ENCODE data around the gene SELENON. TPM values are rescaled to one million over a fixed set of nuclear protein-coding genes. Genes with fewer than 3 reads are reported as not detected.

SELENON gene
- total and polyA plus RNA-seq, 10 of the 15 experiments (the other 5 are each of a cell fraction or from before 2014, with no cell fraction given), result 0.07 to 5.1 (median 0.80) TPM

DNA sequence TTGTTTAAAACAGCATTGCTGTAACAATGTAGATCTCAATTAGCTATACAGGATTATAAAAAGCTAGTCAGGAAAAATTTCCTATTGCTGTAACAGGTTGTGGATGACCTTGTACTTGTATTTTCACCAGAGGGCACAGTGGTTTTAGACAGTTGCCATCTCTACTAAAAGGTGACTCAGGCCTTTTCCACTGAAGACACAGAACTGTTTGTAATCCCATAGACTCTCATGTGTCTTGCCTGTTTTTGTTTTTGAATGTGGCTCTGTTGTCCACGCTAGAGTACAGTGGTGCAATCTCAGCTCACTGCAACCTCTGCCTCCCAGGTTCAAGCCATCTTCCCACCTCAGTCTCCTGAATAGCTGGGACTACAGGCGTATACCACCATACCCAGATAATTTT, 25.6 kb downstream of the SELENON start:
- H3K36me3 ChIP-seq (ENCODE audit: control insufficient read depth in 2 of 2, insufficient read depth in 2 of 2, low read length in 1 of 2), result peaks cover 8 to 20% of the 10 kb centered on the region in 2 experiments
- no peak overlapping the region for H3K9ac ChIP-seq (ENCODE audit: control insufficient read depth, insufficient read depth, low read length)
- 96% methylated on average over 2 of the region's 2 CpGs for WGBS (ENCODE audit: insufficient coverage, insufficient replicate concordance, low lambda C conversion rate, missing lambda C conversion rate)
- peaks cover 7% of the 10 kb centered on the region for H3K4me1 ChIP-seq (ENCODE audit: control insufficient read depth, insufficient read depth, low read length)
- H3K27ac ChIP-seq (ENCODE audit: control insufficient read depth, insufficient read depth), result no peak overlapping the region
- no peaks in the 10 kb centered on the region for H3K9me3 ChIP-seq (replicated peaks; ENCODE audit: control insufficient read depth, insufficient read depth, low read length)
- TF ChIP-seq MYB (IDR thresholded peaks at IDR 0.05; ENCODE audit: borderline replicate concordance, low read depth, low read length) (no peak), RCOR1 (conservative IDR thresholded peaks at IDR 0.05; ENCODE audit: low read depth, low read length) (no peak), SIX5 (IDR thresholded peaks at IDR 0.05; ENCODE audit: low read depth, low read length, severe bottlenecking) (no peak), TCF3 (IDR thresholded peaks at IDR 0.05; ENCODE audit: borderline replicate concordance, insufficient read depth, low read depth, low read length) (no peak), POLR2A (IDR thresholded peaks at IDR 0.05; ENCODE audit: low read depth, low read length) (no peak), CHD2 (IDR thresholded peaks at IDR 0.05; ENCODE audit: borderline replicate concordance, low read depth, low read length) (no peak), NRF1 (conservative IDR thresholded peaks at IDR 0.05; ENCODE audit: low read depth, low read length) (no peak), ZBED1 (IDR thresholded peaks at IDR 0.05; ENCODE audit: borderline replicate concordance) (no peak), ZNF217 (IDR thresholded peaks at IDR 0.05) (no peak), ASH2L (IDR thresholded peaks at IDR 0.05; ENCODE audit: borderline replicate concordance, low read depth) (no peak)
- TF ChIP-seq, protein P1, sequence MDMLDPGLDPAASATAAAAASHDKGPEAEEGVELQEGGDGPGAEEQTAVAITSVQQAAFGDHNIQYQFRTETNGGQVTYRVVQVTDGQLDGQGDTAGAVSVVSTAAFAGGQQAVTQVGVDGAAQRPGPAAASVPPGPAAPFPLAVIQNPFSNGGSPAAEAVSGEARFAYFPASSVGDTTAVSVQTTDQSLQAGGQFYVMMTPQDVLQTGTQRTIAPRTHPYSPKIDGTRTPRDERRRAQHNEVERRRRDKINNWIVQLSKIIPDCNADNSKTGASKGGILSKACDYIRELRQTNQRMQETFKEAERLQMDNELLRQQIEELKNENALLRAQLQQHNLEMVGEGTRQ (IDR thresholded peaks at IDR 0.05; ENCODE audit: borderline replicate concordance, low read depth, low read length), result no peak
- TF ChIP-seq, protein P2, sequence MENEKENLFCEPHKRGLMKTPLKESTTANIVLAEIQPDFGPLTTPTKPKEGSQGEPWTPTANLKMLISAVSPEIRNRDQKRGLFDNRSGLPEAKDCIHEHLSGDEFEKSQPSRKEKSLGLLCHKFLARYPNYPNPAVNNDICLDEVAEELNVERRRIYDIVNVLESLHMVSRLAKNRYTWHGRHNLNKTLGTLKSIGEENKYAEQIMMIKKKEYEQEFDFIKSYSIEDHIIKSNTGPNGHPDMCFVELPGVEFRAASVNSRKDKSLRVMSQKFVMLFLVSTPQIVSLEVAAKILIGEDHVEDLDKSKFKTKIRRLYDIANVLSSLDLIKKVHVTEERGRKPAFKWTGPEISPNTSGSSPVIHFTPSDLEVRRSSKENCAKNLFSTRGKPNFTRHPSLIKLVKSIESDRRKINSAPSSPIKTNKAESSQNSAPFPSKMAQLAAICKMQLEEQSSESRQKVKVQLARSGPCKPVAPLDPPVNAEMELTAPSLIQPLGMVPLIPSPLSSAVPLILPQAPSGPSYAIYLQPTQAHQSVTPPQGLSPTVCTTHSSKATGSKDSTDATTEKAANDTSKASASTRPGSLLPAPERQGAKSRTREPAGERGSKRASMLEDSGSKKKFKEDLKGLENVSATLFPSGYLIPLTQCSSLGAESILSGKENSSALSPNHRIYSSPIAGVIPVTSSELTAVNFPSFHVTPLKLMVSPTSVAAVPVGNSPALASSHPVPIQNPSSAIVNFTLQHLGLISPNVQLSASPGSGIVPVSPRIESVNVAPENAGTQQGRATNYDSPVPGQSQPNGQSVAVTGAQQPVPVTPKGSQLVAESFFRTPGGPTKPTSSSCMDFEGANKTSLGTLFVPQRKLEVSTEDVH (IDR thresholded peaks at IDR 0.05; ENCODE audit: low read depth, partially characterized antibody), result no peak
- TF ChIP-seq, protein P3, sequence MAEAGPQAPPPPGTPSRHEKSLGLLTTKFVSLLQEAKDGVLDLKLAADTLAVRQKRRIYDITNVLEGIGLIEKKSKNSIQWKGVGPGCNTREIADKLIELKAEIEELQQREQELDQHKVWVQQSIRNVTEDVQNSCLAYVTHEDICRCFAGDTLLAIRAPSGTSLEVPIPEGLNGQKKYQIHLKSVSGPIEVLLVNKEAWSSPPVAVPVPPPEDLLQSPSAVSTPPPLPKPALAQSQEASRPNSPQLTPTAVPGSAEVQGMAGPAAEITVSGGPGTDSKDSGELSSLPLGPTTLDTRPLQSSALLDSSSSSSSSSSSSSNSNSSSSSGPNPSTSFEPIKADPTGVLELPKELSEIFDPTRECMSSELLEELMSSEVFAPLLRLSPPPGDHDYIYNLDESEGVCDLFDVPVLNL (IDR thresholded peaks at IDR 0.05; ENCODE audit: low read depth, low read length), result no peak
- TF ChIP-seq, protein P4, sequence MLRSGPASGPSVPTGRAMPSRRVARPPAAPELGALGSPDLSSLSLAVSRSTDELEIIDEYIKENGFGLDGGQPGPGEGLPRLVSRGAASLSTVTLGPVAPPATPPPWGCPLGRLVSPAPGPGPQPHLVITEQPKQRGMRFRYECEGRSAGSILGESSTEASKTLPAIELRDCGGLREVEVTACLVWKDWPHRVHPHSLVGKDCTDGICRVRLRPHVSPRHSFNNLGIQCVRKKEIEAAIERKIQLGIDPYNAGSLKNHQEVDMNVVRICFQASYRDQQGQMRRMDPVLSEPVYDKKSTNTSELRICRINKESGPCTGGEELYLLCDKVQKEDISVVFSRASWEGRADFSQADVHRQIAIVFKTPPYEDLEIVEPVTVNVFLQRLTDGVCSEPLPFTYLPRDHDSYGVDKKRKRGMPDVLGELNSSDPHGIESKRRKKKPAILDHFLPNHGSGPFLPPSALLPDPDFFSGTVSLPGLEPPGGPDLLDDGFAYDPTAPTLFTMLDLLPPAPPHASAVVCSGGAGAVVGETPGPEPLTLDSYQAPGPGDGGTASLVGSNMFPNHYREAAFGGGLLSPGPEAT (IDR thresholded peaks at IDR 0.05; ENCODE audit: low read depth), result no peak
- H3K4me2 ChIP-seq (ENCODE audit: control insufficient read depth, insufficient read depth), result no peak overlapping the region
- no peak overlapping the region for H2AFZ ChIP-seq (ENCODE audit: control insufficient read depth, low read depth, low read length)
- ChIA-PET POLR2A (interaction anchor here (1.0 kb wide), 1 partner anchor 18 kb away, joined by 5 read pairs; no protein-coding TSS in a partner anchor), CTCF (interaction anchor here (0.6 to 0.9 kb wide), 2 partner anchors 16 to 374 kb away, joined by 3 to 4 read pairs; no protein-coding TSS in a partner anchor), RAD21 (ENCODE audit: unreplicated experiment) (no interaction called here), SMC1A (ENCODE audit: uncharacterized antibody, unreplicated experiment) (interaction anchor here (1.7 kb wide), 1 partner anchor 20 kb away, joined by 3 read pairs; no protein-coding TSS in a partner anchor)
- FAIRE-seq (no peak), DNase-seq (ENCODE audit: low read depth, low spot score) (no peak), ATAC-seq (no peak)
- H4K20me1 ChIP-seq (ENCODE audit: control insufficient read depth, insufficient read depth), result no peaks in the 10 kb centered on the region
- no peaks in the 10 kb centered on the region for H3K27me3 ChIP-seq (replicated peaks in 1 of 2; ENCODE audit: control insufficient read depth in 2 of 2, insufficient read depth in 2 of 2, low read length in 1 of 2)
- H3K4me3 ChIP-seq, result no peak overlapping the region
- H3K79me2 ChIP-seq (ENCODE audit: control insufficient read depth, insufficient read depth, low read length), result peaks cover 17% of the 10 kb centered on the region
- in situ Hi-C loops (cut with MboI) (no loop called here), intact Hi-C loops (cut with micrococcal nuclease; ENCODE audit: unreplicated experiment) (loop anchor here (10.0 kb wide), 1 partner anchor 179 kb away; no protein-coding TSS in a partner anchor)
- BruUV-seq (replicated peaks), result no TSS peak

All from GM12878 (cell line).